ENCODE data around the gene PLXDC2. TPM values are rescaled to one million over a fixed set of nuclear protein-coding genes. Genes with fewer than 3 reads are reported as not detected.

The PLXDC2 gene
- total and polyA plus RNA-seq, 2 donors from 2014 or later = 11.9 to 42.1 TPM

DNA sequence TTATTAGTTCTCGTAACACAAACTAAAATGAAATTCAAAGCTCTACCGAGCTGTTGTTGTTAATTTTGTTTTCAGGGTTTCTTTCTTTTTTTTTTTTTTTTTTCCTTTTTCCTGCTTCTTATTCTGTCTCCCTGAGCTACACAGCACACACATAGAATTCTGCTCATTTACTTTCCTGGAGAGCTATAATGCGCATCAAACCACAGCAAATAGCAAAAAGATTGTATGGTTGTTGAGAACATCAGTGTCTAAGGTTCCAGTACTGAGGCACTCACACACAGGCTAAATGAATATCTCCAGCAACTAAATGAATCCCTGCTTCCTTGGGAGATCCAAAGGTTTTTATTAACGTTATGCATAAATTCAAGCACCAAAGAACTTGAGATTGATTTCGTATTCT, 418.3 kb downstream of the PLXDC2 start:
- no peak overlapping the region for H3K9ac ChIP-seq (ENCODE audit: low read length in 3 of 3)
- TF ChIP-seq, protein P1, sequence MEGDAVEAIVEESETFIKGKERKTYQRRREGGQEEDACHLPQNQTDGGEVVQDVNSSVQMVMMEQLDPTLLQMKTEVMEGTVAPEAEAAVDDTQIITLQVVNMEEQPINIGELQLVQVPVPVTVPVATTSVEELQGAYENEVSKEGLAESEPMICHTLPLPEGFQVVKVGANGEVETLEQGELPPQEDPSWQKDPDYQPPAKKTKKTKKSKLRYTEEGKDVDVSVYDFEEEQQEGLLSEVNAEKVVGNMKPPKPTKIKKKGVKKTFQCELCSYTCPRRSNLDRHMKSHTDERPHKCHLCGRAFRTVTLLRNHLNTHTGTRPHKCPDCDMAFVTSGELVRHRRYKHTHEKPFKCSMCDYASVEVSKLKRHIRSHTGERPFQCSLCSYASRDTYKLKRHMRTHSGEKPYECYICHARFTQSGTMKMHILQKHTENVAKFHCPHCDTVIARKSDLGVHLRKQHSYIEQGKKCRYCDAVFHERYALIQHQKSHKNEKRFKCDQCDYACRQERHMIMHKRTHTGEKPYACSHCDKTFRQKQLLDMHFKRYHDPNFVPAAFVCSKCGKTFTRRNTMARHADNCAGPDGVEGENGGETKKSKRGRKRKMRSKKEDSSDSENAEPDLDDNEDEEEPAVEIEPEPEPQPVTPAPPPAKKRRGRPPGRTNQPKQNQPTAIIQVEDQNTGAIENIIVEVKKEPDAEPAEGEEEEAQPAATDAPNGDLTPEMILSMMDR (IDR thresholded peaks at IDR 0.05; ENCODE audit: borderline replicate concordance, extremely low read depth, insufficient read depth) = no peak
- DNase-seq (no peak), FAIRE-seq (no peak)
- H3K4me3 ChIP-seq (ENCODE audit: low read length in 3 of 3) = no peak overlapping the region
- peaks cover 0 to 2% (median 0%) of the 10 kb centered on the region in 3 donors for H3K36me3 ChIP-seq (ENCODE audit: control insufficient read depth in 2 of 3, insufficient read depth in 3 of 3, low read length in 3 of 3)
- no peaks in the 10 kb centered on the region for H3K4me1 ChIP-seq (ENCODE audit: control insufficient read depth in 2 of 3, insufficient read depth in 2 of 3, low read depth in 1 of 3, low read length in 3 of 3)
- no peak overlapping the region for H3K27ac ChIP-seq (ENCODE audit: low read depth in 2 of 2, low read length in 2 of 2)
- H3K27me3 ChIP-seq (ENCODE audit: control insufficient read depth, insufficient read depth, low read length) = no peaks in the 10 kb centered on the region
- intact Hi-C loops (cut with DNase I) = no loop called here
- no peaks in the 10 kb centered on the region for H3K9me3 ChIP-seq (ENCODE audit: control insufficient read depth in 2 of 3, insufficient read depth in 1 of 3, low read length in 3 of 3)

DNA sequence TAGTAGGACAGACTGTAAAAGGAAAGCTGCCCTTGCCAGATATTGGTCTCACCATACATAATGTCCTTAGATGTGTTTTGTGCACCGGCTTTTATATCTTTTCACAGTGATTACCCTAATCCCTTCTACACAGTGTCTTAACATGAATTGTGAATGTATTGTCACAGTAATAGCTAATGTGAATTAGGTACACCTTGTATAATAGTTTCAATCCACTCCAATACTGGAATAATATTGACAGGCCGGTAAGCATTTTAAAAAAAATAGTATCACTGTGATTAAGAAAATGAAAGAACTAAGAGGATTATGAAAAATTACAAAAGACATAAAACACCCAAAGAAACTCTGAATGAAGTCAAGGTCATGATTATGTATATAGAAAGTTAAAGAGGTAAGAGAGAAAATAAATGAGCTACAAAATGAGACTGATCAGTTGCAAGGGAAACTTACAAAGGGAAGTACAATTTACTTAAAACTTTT, 420.9 kb downstream of the PLXDC2 start:
- no peaks in the 10 kb centered on the region for H3K27me3 ChIP-seq (ENCODE audit: control insufficient read depth, insufficient read depth, low read length)
- peaks cover 0 to 2% (median 0%) of the 10 kb centered on the region in 3 donors for H3K36me3 ChIP-seq (ENCODE audit: control insufficient read depth in 2 of 3, insufficient read depth in 3 of 3, low read length in 3 of 3)
- intact Hi-C loops (cut with DNase I) = no loop called here
- FAIRE-seq = no peak
- no peak for DNase-seq
- H3K9me3 ChIP-seq (ENCODE audit: control insufficient read depth in 2 of 3, insufficient read depth in 1 of 3, low read length in 3 of 3) = no peaks in the 10 kb centered on the region
- no peak overlapping the region for H3K27ac ChIP-seq (ENCODE audit: low read depth in 2 of 2, low read length in 2 of 2)
- H3K4me3 ChIP-seq (ENCODE audit: low read length in 3 of 3) = no peak overlapping the region
- no peaks in the 10 kb centered on the region for H3K4me1 ChIP-seq (ENCODE audit: control insufficient read depth in 2 of 3, insufficient read depth in 2 of 3, low read depth in 1 of 3, low read length in 3 of 3)
- H3K9ac ChIP-seq (ENCODE audit: low read length in 3 of 3) = no peak overlapping the region
- TF ChIP-seq, protein P1 (IDR thresholded peaks at IDR 0.05; ENCODE audit: borderline replicate concordance, extremely low read depth, insufficient read depth) = no peak

DNA sequence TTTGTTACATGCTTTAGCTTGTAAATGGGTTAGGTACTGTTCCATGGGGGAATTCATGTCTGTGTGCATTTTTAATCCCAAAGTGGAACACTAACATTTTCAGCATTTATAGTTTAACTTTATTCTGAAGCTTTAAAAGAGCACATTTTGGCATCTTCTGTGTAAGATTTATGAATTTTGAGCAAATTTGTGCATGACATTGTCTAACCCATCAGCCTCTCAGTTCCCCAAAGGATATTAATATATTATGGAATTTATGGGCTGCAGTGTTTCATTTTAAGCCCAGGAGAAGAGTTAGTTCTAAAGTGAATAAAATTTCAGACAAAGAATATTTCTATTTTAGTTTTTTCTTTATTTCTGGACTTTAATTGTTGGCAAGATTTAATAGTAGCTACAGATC, 421.4 kb downstream of the PLXDC2 start:
- no peak overlapping the region for H3K9ac ChIP-seq (ENCODE audit: low read length in 3 of 3)
- peaks cover 0 to 2% (median 0%) of the 10 kb centered on the region in 3 donors for H3K36me3 ChIP-seq (ENCODE audit: control insufficient read depth in 2 of 3, insufficient read depth in 3 of 3, low read length in 3 of 3)
- no peak overlapping the region for H3K27ac ChIP-seq (ENCODE audit: low read depth in 2 of 2, low read length in 2 of 2)
- no peaks in the 10 kb centered on the region for H3K9me3 ChIP-seq (ENCODE audit: control insufficient read depth in 2 of 3, insufficient read depth in 1 of 3, low read length in 3 of 3)
- no peak for FAIRE-seq
- no peak overlapping the region for H3K4me3 ChIP-seq (ENCODE audit: low read length in 3 of 3)
- no peaks in the 10 kb centered on the region for H3K4me1 ChIP-seq (ENCODE audit: control insufficient read depth in 2 of 3, insufficient read depth in 2 of 3, low read depth in 1 of 3, low read length in 3 of 3)
- TF ChIP-seq, protein P1 (IDR thresholded peaks at IDR 0.05; ENCODE audit: borderline replicate concordance, extremely low read depth, insufficient read depth) = no peak
- no peak for DNase-seq
- H3K27me3 ChIP-seq (ENCODE audit: control insufficient read depth, insufficient read depth, low read length) = no peaks in the 10 kb centered on the region
- intact Hi-C loops (cut with DNase I) = no loop called here

DNA sequence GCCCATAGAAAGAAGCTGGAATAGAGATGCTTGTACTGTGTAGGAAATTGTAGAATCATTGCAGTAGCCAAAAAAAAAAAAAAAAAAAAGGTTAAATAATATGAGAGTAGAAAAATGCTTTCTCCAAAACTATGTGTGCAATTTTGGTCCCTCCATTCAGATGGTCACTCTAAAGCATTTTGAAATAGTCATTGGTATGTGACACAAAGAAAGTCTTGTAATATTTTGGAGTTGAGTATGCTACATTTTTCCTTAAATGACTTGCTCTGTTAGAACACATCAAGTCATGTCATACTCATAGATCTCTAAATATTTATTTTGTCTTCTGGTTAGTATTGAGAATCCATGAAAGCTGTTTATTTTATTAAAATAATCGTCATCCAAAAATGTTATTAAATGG, 424.4 kb downstream of the PLXDC2 start:
- Histone ChIP-seq H3K27ac (ENCODE audit: low read depth in 2 of 2, low read length in 2 of 2) (no peak overlapping the region), H3K9ac (ENCODE audit: low read length in 3 of 3) (no peak overlapping the region), H3K4me3 (ENCODE audit: low read length in 3 of 3) (no peak overlapping the region), H3K36me3 (ENCODE audit: control insufficient read depth in 2 of 3, insufficient read depth in 3 of 3, low read length in 3 of 3) (peaks cover 0 to 6% (median 4%) of the 10 kb centered on the region in 3 donors), H3K4me1 (ENCODE audit: control insufficient read depth in 2 of 3, insufficient read depth in 2 of 3, low read depth in 1 of 3, low read length in 3 of 3) (no peaks in the 10 kb centered on the region), H3K27me3 (ENCODE audit: control insufficient read depth, insufficient read depth, low read length) (no peaks in the 10 kb centered on the region), H3K9me3 (ENCODE audit: control insufficient read depth in 2 of 3, insufficient read depth in 1 of 3, low read length in 3 of 3) (no peaks in the 10 kb centered on the region)
- TF ChIP-seq, protein P1 (IDR thresholded peaks at IDR 0.05; ENCODE audit: borderline replicate concordance, extremely low read depth, insufficient read depth) = no peak
- FAIRE-seq (no peak), DNase-seq (no peak)
- intact Hi-C loops (cut with DNase I) = no loop called here

Measured in kidney (tissue), 14 donors.